Astrocyte (in vitro differentiated cells and primary cell): ENCODE data around the gene SGMS2. TPM values are rescaled to one million over a fixed set of nuclear protein-coding genes. Genes with fewer than 3 reads are reported as not detected.

Source experiments
- DNase-seq: peaks from one replicate; pipeline ENCODE4 v3.0.0-alpha.2; 2010; ENCODE audit warnings: low read depth
- FAIRE-seq: peaks from 2 replicates; lab custom pipeline; 2011; peaks lifted over from hg19 to GRCh38; lab: Jason Lieb, UNC
- H2AFZ ChIP-seq: 2 replicates; pipeline ENCODE4 v1.6.0; 2012; ENCODE audit warnings: low read depth, low read length, inconsistent platforms
- H3K27ac ChIP-seq: 2 replicates; pipeline ENCODE4 v1.5.1; 2011; ENCODE audit warnings: low read depth, low read length, inconsistent platforms
- H3K27me3 ChIP-seq: 2 replicates; pipeline ENCODE4 v1.6.0; 2011; ENCODE audit warnings: low read length, inconsistent platforms; ENCODE audit not compliant: insufficient read depth
- H3K36me3 ChIP-seq: 2 replicates; pipeline ENCODE4 v1.5.1; 2011; ENCODE audit warnings: low read length, inconsistent platforms; ENCODE audit not compliant: insufficient read depth
- H3K4me1 ChIP-seq: 2 replicates; pipeline ENCODE4 v1.5.1; 2011; ENCODE audit warnings: low read length, inconsistent platforms; ENCODE audit not compliant: insufficient read depth
- H3K4me2 ChIP-seq: 2 replicates; pipeline ENCODE4 v1.6.0; 2012; ENCODE audit warnings: low read length, inconsistent platforms
- H3K4me3 ChIP-seq: 2 replicates; pipeline ENCODE4 v1.5.1; 2011; ENCODE audit warnings: low read depth, mild to moderate bottlenecking, low read length, inconsistent platforms; ENCODE audit not compliant: insufficient read depth
- H3K79me2 ChIP-seq: 2 replicates; pipeline ENCODE4 v1.6.0; 2012; ENCODE audit warnings: mild to moderate bottlenecking, low read length, inconsistent platforms; ENCODE audit not compliant: insufficient read depth
- H3K9ac ChIP-seq: 2 replicates; pipeline ENCODE4 v1.6.0; 2012; ENCODE audit warnings: mild to moderate bottlenecking, low read length, inconsistent platforms
- H3K9me3 ChIP-seq: 2 replicates; pipeline ENCODE4 v1.5.1; 2012; ENCODE audit warnings: low read depth, mild to moderate bottlenecking, low read length, inconsistent platforms; ENCODE audit not compliant: insufficient read depth
- H4K20me1 ChIP-seq: 2 replicates; pipeline ENCODE4 v1.6.0; 2012; ENCODE audit warnings: low read length, inconsistent platforms; ENCODE audit not compliant: insufficient read depth
- H3K27ac Mint-ChIP-seq: one replicate; pipeline ENCODE4 v1.8.0; 2021; ENCODE audit warnings: mild to moderate bottlenecking, mixed read lengths; ENCODE audit not compliant: unreplicated experiment
- H3K27me3 Mint-ChIP-seq: one replicate; pipeline ENCODE4 v1.8.0; 2021; ENCODE audit warnings: low read depth, mixed read lengths; ENCODE audit not compliant: unreplicated experiment
- H3K36me3 Mint-ChIP-seq: one replicate; pipeline ENCODE4 v1.8.0; 2021; ENCODE audit warnings: low read depth, mixed read lengths; ENCODE audit not compliant: unreplicated experiment
- H3K4me1 Mint-ChIP-seq: one replicate; pipeline ENCODE4 v1.8.0; 2021; ENCODE audit warnings: low read depth, mixed read lengths; ENCODE audit not compliant: unreplicated experiment
- H3K4me3 Mint-ChIP-seq: one replicate; pipeline ENCODE4 v1.8.0; 2021; ENCODE audit warnings: mild to moderate bottlenecking, moderate library complexity, mixed read lengths; ENCODE audit not compliant: unreplicated experiment
- H3K9me3 Mint-ChIP-seq: one replicate; pipeline ENCODE4 v1.8.0; 2021; ENCODE audit warnings: mild to moderate bottlenecking, mixed read lengths; ENCODE audit not compliant: unreplicated experiment
- CTCF ChIP-seq: IDR thresholded peaks from 2 replicates; pipeline ENCODE4 v1.5.1; 2011; ENCODE audit warnings: low read depth, mild to moderate bottlenecking, inconsistent platforms, low read length, moderate library complexity; ENCODE audit not compliant: insufficient read depth
- EZH2 ChIP-seq: IDR thresholded peaks from 2 replicates; pipeline ENCODE4 v1.6.1; 2012; ENCODE audit warnings: mild to moderate bottlenecking, low read length, inconsistent platforms; ENCODE audit not compliant: insufficient read depth
- total RNA-seq: library from RNA; stranded (reverse); gene quantifications from 2 replicates; pipeline ENCODE4 v1.2.1, GENCODE V29; 2021

SGMS2 gene
- total RNA-seq, 1 donor from 2014 or later: 48.1 TPM

DNA sequence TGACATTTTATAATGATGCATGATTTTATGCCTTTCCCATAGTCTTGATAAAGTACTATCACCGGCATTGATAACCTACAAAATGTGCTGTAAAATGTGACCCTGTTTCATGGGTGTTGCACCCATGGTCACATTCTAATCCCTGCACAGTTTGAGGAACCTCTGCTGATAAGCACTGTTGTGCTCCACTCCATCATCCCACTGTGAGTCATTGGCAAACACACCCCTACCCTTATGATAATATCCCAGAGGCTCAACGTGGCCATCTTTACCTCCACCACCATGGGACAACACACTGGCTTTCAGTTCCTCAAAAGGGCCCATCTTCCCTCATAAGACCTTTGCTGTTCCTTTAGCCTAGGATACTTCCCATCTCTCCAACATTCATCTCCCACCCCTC lies 32.0 kb upstream of the SGMS2 start:
- no peaks in the 10 kb centered on the region for H3K36me3 Mint-ChIP-seq

GRCh38 chr4:107793996-107794395 lies 30.7 kb upstream of the SGMS2 start:
- FAIRE-seq: no peak

More for the DNA sequence above, 32.0 kb upstream of the SGMS2 start:
- no peaks in the 10 kb centered on the region for H3K27me3 Mint-ChIP-seq
- TF ChIP-seq EZH2: no peak
- TF ChIP-seq CTCF: no peak
- no peak overlapping the region for H3K4me2 ChIP-seq
- no peaks in the 10 kb centered on the region for H3K79me2 ChIP-seq
- DNase-seq: no peak
- no peaks in the 10 kb centered on the region for H3K4me1 ChIP-seq
- FAIRE-seq: no peak
- H3K9me3 Mint-ChIP-seq: no peaks in the 10 kb centered on the region
- no peaks in the 10 kb centered on the region for H4K20me1 ChIP-seq
- H3K36me3 ChIP-seq: no peaks in the 10 kb centered on the region
- H3K4me3 ChIP-seq: no peak overlapping the region
- no peak overlapping the region for H3K27ac ChIP-seq
- peaks cover 5% of the 10 kb centered on the region for H3K4me1 Mint-ChIP-seq
- H3K9me3 ChIP-seq: peaks cover 2% of the 10 kb centered on the region
- H3K27me3 ChIP-seq: peaks cover 17% of the 10 kb centered on the region
- H2AFZ ChIP-seq: no peak overlapping the region
- no peak overlapping the region for H3K4me3 Mint-ChIP-seq
- no peak overlapping the region for H3K27ac Mint-ChIP-seq
- H3K9ac ChIP-seq: no peak overlapping the region

More at GRCh38 chr4:107793996-107794395, 30.7 kb upstream of the SGMS2 start:
- Mint-ChIP-seq H3K27ac (peak overlapping the region; percentile 6), H3K4me3 (no peak overlapping the region), H3K36me3 (no peaks in the 10 kb centered on the region), H3K4me1 (peaks cover 5% of the 10 kb centered on the region), H3K27me3 (no peaks in the 10 kb centered on the region), H3K9me3 (no peaks in the 10 kb centered on the region)
- Histone ChIP-seq H3K79me2 (no peaks in the 10 kb centered on the region), H3K4me2 (no peak overlapping the region), H3K4me1 (no peaks in the 10 kb centered on the region), H3K27me3 (peaks cover 17% of the 10 kb centered on the region), H3K27ac (no peak overlapping the region), H4K20me1 (no peaks in the 10 kb centered on the region), H3K9me3 (no peaks in the 10 kb centered on the region), H3K9ac (no peak overlapping the region), H3K4me3 (no peak overlapping the region), H2AFZ (no peak overlapping the region), H3K36me3 (no peaks in the 10 kb centered on the region)
- TF ChIP-seq EZH2 (no peak), CTCF (no peak)
- no peak for DNase-seq
